ENCODE results near the gene EDC4.

DNA sequence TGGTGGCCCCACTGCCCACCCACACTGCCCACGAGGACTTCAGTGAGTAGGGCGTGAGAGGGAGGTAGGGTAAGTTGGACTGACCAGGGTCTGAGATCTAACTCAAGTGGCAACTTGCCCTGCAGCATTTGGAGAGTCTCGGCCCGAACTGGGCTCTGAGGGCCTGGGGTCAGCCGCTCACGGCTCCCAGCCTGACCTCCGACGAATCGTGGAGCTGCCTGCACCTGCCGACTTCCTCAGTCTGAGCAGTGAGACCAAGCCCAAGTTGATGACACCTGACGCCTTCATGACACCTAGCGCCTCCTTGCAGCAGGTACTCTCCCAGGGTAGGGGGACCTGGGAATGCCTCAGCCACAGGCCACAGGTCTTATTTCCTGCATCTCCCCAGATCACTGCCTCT lies 6.6 kb downstream of the EDC4 start:
- TF ChIP-seq EZH2phosphoT487 (conservative IDR thresholded peaks at IDR 0.05; ENCODE audit: low read length), result no peak
- TF ChIP-seq, protein P1, sequence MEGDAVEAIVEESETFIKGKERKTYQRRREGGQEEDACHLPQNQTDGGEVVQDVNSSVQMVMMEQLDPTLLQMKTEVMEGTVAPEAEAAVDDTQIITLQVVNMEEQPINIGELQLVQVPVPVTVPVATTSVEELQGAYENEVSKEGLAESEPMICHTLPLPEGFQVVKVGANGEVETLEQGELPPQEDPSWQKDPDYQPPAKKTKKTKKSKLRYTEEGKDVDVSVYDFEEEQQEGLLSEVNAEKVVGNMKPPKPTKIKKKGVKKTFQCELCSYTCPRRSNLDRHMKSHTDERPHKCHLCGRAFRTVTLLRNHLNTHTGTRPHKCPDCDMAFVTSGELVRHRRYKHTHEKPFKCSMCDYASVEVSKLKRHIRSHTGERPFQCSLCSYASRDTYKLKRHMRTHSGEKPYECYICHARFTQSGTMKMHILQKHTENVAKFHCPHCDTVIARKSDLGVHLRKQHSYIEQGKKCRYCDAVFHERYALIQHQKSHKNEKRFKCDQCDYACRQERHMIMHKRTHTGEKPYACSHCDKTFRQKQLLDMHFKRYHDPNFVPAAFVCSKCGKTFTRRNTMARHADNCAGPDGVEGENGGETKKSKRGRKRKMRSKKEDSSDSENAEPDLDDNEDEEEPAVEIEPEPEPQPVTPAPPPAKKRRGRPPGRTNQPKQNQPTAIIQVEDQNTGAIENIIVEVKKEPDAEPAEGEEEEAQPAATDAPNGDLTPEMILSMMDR (IDR thresholded peaks at IDR 0.05; ENCODE audit: insufficient read depth, low read length, poor library complexity, severe bottlenecking), result no peak

All from SU-DHL-6 (cell line).